Pancreas (tissue), 10 donors: Measurements from ENCODE around the gene MMP3. TPM values are rescaled to one million over a fixed set of nuclear protein-coding genes. Genes with fewer than 3 reads are reported as not detected.
A peak's percentile ranks its signal among the peaks of the same experiment; 100 is the strongest.

ENCODE experiments used
- ATAC-seq, 4 donors: fragments of 200-7000 bp; cut with Tn5 transposase; one replicate each; pipeline versions ENCODE4 v1.8.0 to v1.9.1; 2020; ENCODE audit warnings: mild to moderate bottlenecking in 4 of 4, moderate library complexity in 4 of 4
- DNase-seq, 6 donors: peaks; one replicate each; pipeline ENCODE4 v3.0.0-alpha.2; 2020
- FAIRE-seq: peaks from 2 replicates; lab custom pipeline; 2012; peaks lifted over from hg19 to GRCh38; lab: Jason Lieb, UNC
- H3K27ac ChIP-seq, 4 donors: fragments of 200-600 bp; sonication (generic); 1 replicate in 3 of 4; 2 replicates in 1 of 4; pipeline versions ENCODE4 v1.5.0 to v1.8.0; 2020
- H3K27me3 ChIP-seq, 4 donors: fragments of 200-600 bp; one replicate each; pipeline ENCODE4 v1.8.0; 2021
- H3K36me3 ChIP-seq, 3 donors: fragments of 200-600 bp; sonication (generic) in 1 of 3; one replicate each; pipeline versions ENCODE4 v1.5.0 to v1.8.0; 2020 to 2021
- H3K4me1 ChIP-seq, 3 donors: fragments of 200-600 bp; one replicate each; pipeline ENCODE4 v1.8.0; 2021
- H3K4me3 ChIP-seq, 4 donors: fragments of 200-600 bp; sonication (generic) in 2 of 4; one replicate each; pipeline versions ENCODE4 v1.5.0 to v1.8.0; 2020 to 2021
- H3K9me3 ChIP-seq, 4 donors: fragments of 200-600 bp; one replicate each; pipeline ENCODE4 v1.8.0; 2021
- CTCF ChIP-seq, 4 donors: fragments of 200-600 bp; sonication (generic) in 3 of 4; IDR thresholded peaks; one replicate each; pipeline versions ENCODE4 v1.5.0 to v1.8.0; 2021; ENCODE audit warnings: antibody characterized with exemption in 4 of 4
- WGBS, 2 donors: extraction: QIAGEN DNeasy Blood & Tissue Kit; methylation state at CpG; one replicate each; pipeline ENCODE4 v1.1.7; 2013; 5-methylcytosine and 5-hydroxymethylcytosine counted together
- intact Hi-C, 3 donors: fragments of 100-400 bp; cut with DNase I; formaldehyde crosslinking; loops; one replicate each; pipeline versions ENCODE4 v1.11.1 to v1.14.2; 2022
- polyA plus RNA-seq, 2 donors: library from polyadenylated mRNA; stranded (reverse); fragments of 200-250 nt; gene quantifications; one replicate each; pipeline ENCODE4 v1.2.3, GENCODE V29; 2013
- total RNA-seq, 6 donors: library from RNA; stranded (reverse); fragmentation: NEBNext Ultra II Directional in 4 of 6; extraction: Animal tissue kit (Norgen Biotek cat#: 25700) in 4 of 6; gene quantifications; one replicate each; pipeline versions ENCODE4 v1.2.1 to v1.2.4, GENCODE V29; 2021 to 2023
- donor health status: healthy with polysubstance abuse.
- donor health status: DM: no; HTN: no; CAD: no; lungs with moderate emphysema.
- donor health status: DM: no; HTN: no; CAD: no.
- donor health status: control.
- donor health status: control.
- donor health status: Bipolar disorder and iron deficiency.
- donor health status: DM: yes; HTN: yes; CAD: no.
- donor health status: DM: no; HTN: no; CAD: no.
- donor health status: DM: no; HTN: no; CAD: no.
- donor health status: DM: yes; HTN: yes; CAD: no.

The MMP3 gene
- total and polyA plus RNA-seq, 8 donors: 0.05 to 0.16 TPM; not detected in 6

GRCh38 chr11:102836290-102836875, 7.0 kb downstream of the MMP3 start:
- WGBS, 2 donors: 51 to 66% methylated on average over 3 of the region's 3 CpGs
- ATAC-seq (peak in 1 of 4 donors; percentile 43), DNase-seq (no peak), FAIRE-seq (no peak)
- Histone ChIP-seq H3K27ac (no peak overlapping the region), H3K4me3 (no peak overlapping the region), H3K36me3 (no peaks in the 10 kb centered on the region), H3K9me3 (no peaks in the 10 kb centered on the region), H3K4me1 (peaks cover 0 to 2% (median 0%) of the 10 kb centered on the region in 3 donors), H3K27me3 (no peaks in the 10 kb centered on the region)
- intact Hi-C loops: no loop called here
- TF ChIP-seq CTCF (IDR thresholded peaks at IDR 0.05): no peak

- H3K9me3 ChIP-seq: no peaks in the 10 kb centered on the region
- FAIRE-seq: no peak
- no peak overlapping the region for H3K27ac ChIP-seq
- H3K27me3 ChIP-seq: no peaks in the 10 kb centered on the region
- no peak for DNase-seq
- H3K4me1 ChIP-seq: no peaks in the 10 kb centered on the region
- no peaks in the 10 kb centered on the region for H3K36me3 ChIP-seq
- H3K4me3 ChIP-seq: no peak overlapping the region
- intact Hi-C loops: no loop called here
- WGBS, 2 donors: 76 to 80% methylated on average over 2 of the region's 2 CpGs
- TF ChIP-seq CTCF (IDR thresholded peaks at IDR 0.05): no peak
- ATAC-seq: no peak
These were observed 9.7 kb downstream of the MMP3 start for GRCh38 chr11:102833731-102834130.

- intact Hi-C loops: no loop called here
- no peaks in the 10 kb centered on the region for H3K4me1 ChIP-seq
- no peak overlapping the region for H3K4me3 ChIP-seq
- TF ChIP-seq CTCF (IDR thresholded peaks at IDR 0.05): no peak
- H3K9me3 ChIP-seq: no peaks in the 10 kb centered on the region
- H3K27me3 ChIP-seq: no peaks in the 10 kb centered on the region
- 83 to 90% methylated on average over 7 of the region's 7 CpGs for WGBS, 2 donors
- DNase-seq (no peak), FAIRE-seq (no peak), ATAC-seq (no peak)
- H3K36me3 ChIP-seq: no peaks in the 10 kb centered on the region
- H3K27ac ChIP-seq: no peak overlapping the region
These were observed 10.8 kb downstream of the MMP3 start for GRCh38 chr11:102832612-102833011.

GRCh38 chr11:102831489-102832440, 11.6 kb downstream of the MMP3 start:
- Histone ChIP-seq H3K4me1 (no peaks in the 10 kb centered on the region), H3K27ac (no peak overlapping the region), H3K27me3 (no peaks in the 10 kb centered on the region), H3K9me3 (no peaks in the 10 kb centered on the region), H3K36me3 (no peaks in the 10 kb centered on the region), H3K4me3 (no peak overlapping the region)
- DNase-seq (peak in 4 of 6 donors; percentile 26 to 68 (median 28)), FAIRE-seq (no peak), ATAC-seq (peak in 3 of 4 donors; percentile 40 to 78 (median 64))
- TF ChIP-seq CTCF (IDR thresholded peaks at IDR 0.05): no peak
- intact Hi-C loops: no loop called here
- 35 to 39% methylated on average over 38 of the region's 38 CpGs for WGBS, 2 donors
